Stimulated activated naive CD4-positive, alpha-beta T cell (primary cell): Measurements from ENCODE around the gene JAG2.
"Not testable (repeated sequence)": the region's sequence is repeated elsewhere in the genome, so short reads cannot be mapped to it uniquely, and the experiment has no call there.

Source experiments
- DNase-seq, 6 experiments: peaks; one replicate each; lab custom pipeline; 2025; lab: John Stamatoyannopoulos, UW

Gene JAG2

GRCh38 chr14:105117710-105118385, 50.7 kb downstream of the JAG2 start:
- no peak for DNase-seq

GRCh38 chr14:105117257-105117646, 51.3 kb downstream of the JAG2 start:
- no peak for DNase-seq

GRCh38 chr14:105116451-105117256, 51.9 kb downstream of the JAG2 start:
- DNase-seq: no peak

- DNase-seq: not testable (repeated sequence)
Measured at GRCh38 chr14:105109243-105109642, 59.3 kb downstream of the JAG2 start.

- no peak for DNase-seq
Measured at GRCh38 chr14:105108516-105108864, 60.1 kb downstream of the JAG2 start.

- DNase-seq: no peak
Measured at GRCh38 chr14:105107781-105108515, 60.6 kb downstream of the JAG2 start.

- no peak for DNase-seq
Measured at GRCh38 chr14:105107351-105107750, 61.2 kb downstream of the JAG2 start.

- no peak for DNase-seq
Measured at GRCh38 chr14:105105158-105105557, 63.4 kb downstream of the JAG2 start.

GRCh38 chr14:105102893-105103292, 65.7 kb downstream of the JAG2 start:
- no peak for DNase-seq

- no peak for DNase-seq
Measured at GRCh38 chr14:105102361-105102870, 66.2 kb downstream of the JAG2 start.

GRCh38 chr14:105100910-105101309, 67.7 kb downstream of the JAG2 start:
- no peak for DNase-seq

GRCh38 chr14:105099778-105100177, 68.8 kb downstream of the JAG2 start:
- DNase-seq: no peak

GRCh38 chr14:105098316-105098715, 70.3 kb downstream of the JAG2 start:
- no peak for DNase-seq

GRCh38 chr14:105097794-105098127, 70.8 kb downstream of the JAG2 start:
- DNase-seq: no peak

GRCh38 chr14:105096206-105096875, 72.2 kb downstream of the JAG2 start:
- no peak for DNase-seq

- DNase-seq: no peak
Measured at GRCh38 chr14:105095236-105095805, 73.3 kb downstream of the JAG2 start.

- no peak for DNase-seq
Measured at GRCh38 chr14:105094193-105094907, 74.2 kb downstream of the JAG2 start.

- peak in 5 of 6 experiments; percentile 13 to 52 (median 37) for DNase-seq
Measured at GRCh38 chr14:105093431-105094192, 75.0 kb downstream of the JAG2 start.

GRCh38 chr14:105093038-105093430, 75.5 kb downstream of the JAG2 start:
- peak; percentile 41 to 65 (median 56) for DNase-seq
